IgD-negative memory B cell (primary cell): ENCODE measurements around the gene VLDLR. TPM values are rescaled to one million over a fixed set of nuclear protein-coding genes. Genes with fewer than 3 reads are reported as not detected.

Experiments used
- H3K27ac Mint-ChIP-seq, 3 donors: one replicate each; pipeline ENCODE4 v1.8.0; 2020 to 2022; ENCODE audit warnings: mild to moderate bottlenecking in 3 of 3, mixed read lengths in 3 of 3, moderate library complexity in 1 of 3
- H3K27me3 Mint-ChIP-seq: one replicate; pipeline ENCODE4 v1.8.0; 2021; ENCODE audit warnings: mixed read lengths
- H3K36me3 Mint-ChIP-seq: one replicate; pipeline ENCODE4 v1.8.0; 2020; ENCODE audit warnings: mild to moderate bottlenecking, mixed read lengths
- H3K4me1 Mint-ChIP-seq, 3 donors: one replicate each; pipeline ENCODE4 v1.8.0; 2020 to 2022; ENCODE audit warnings: mixed read lengths in 3 of 3, mild to moderate bottlenecking in 1 of 3
- H3K4me3 Mint-ChIP-seq, 4 donors: one replicate each; pipeline ENCODE4 v1.8.0; 2020 to 2022; ENCODE audit warnings: mild to moderate bottlenecking in 4 of 4, mixed read lengths in 4 of 4, moderate library complexity in 3 of 4
- H3K9me3 Mint-ChIP-seq, 3 donors: one replicate each; pipeline ENCODE4 v1.8.0; 2020 to 2021; ENCODE audit warnings: mixed read lengths in 3 of 3, mild to moderate bottlenecking in 1 of 3
- polyA plus RNA-seq: library from polyadenylated mRNA; unstranded; fragments of 300-500 nt; fragmentation: Illumina TruSeq; gene quantifications from one replicate; pipeline ENCODE4 v1.2.3, GENCODE V29; 2021

Gene VLDLR
- polyA plus RNA-seq, 1 donor from 2014 or later: not detected

GRCh38 chr9:2610985-2611384, 10.6 kb upstream of the VLDLR start:
- Mint-ChIP-seq H3K9me3 (peaks cover 0 to 2% (median 0%) of the 10 kb centered on the region in 3 donors), H3K4me1 (no peaks in the 10 kb centered on the region), H3K27me3 (peaks cover 10% of the 10 kb centered on the region), H3K36me3 (no peaks in the 10 kb centered on the region), H3K4me3 (no peak overlapping the region), H3K27ac (no peak overlapping the region)

GRCh38 chr9:2611961-2612360, 9.6 kb upstream of the VLDLR start:
- H3K27ac Mint-ChIP-seq: no peak overlapping the region
- peaks cover 10% of the 10 kb centered on the region for H3K27me3 Mint-ChIP-seq
- no peaks in the 10 kb centered on the region for H3K36me3 Mint-ChIP-seq
- peaks cover 0 to 2% (median 0%) of the 10 kb centered on the region in 3 donors for H3K9me3 Mint-ChIP-seq
- H3K4me1 Mint-ChIP-seq: no peaks in the 10 kb centered on the region
- H3K4me3 Mint-ChIP-seq: no peak overlapping the region

GRCh38 chr9:2613730-2614271, 7.8 kb upstream of the VLDLR start:
- peaks cover 12% of the 10 kb centered on the region for H3K27me3 Mint-ChIP-seq
- no peaks in the 10 kb centered on the region for H3K4me1 Mint-ChIP-seq
- H3K27ac Mint-ChIP-seq: peak overlapping the region in 1 of 3 donors; percentile 28
- H3K36me3 Mint-ChIP-seq: no peaks in the 10 kb centered on the region
- H3K9me3 Mint-ChIP-seq: peaks cover 2 to 5% (median 2%) of the 10 kb centered on the region in 3 donors
- H3K4me3 Mint-ChIP-seq: no peak overlapping the region

- H3K27me3 Mint-ChIP-seq: peaks cover 19% of the 10 kb centered on the region
Measured at GRCh38 chr9:2615497-2615896, 6.1 kb upstream of the VLDLR start.

GRCh38 chr9:2616692-2617377, 4.8 kb upstream of the VLDLR start:
- peaks cover 2 to 5% (median 2%) of the 10 kb centered on the region in 3 donors for H3K9me3 Mint-ChIP-seq
- H3K36me3 Mint-ChIP-seq: no peaks in the 10 kb centered on the region
- H3K4me1 Mint-ChIP-seq: peaks cover 0 to 7% (median 5%) of the 10 kb centered on the region in 3 donors
- no peak overlapping the region for H3K27ac Mint-ChIP-seq
- no peak overlapping the region for H3K4me3 Mint-ChIP-seq
- H3K27me3 Mint-ChIP-seq: peaks cover 27% of the 10 kb centered on the region

More at GRCh38 chr9:2615497-2615896, 6.1 kb upstream of the VLDLR start:
- no peaks in the 10 kb centered on the region for H3K36me3 Mint-ChIP-seq
- H3K4me3 Mint-ChIP-seq: no peak overlapping the region
- no peak overlapping the region for H3K27ac Mint-ChIP-seq
- no peaks in the 10 kb centered on the region for H3K4me1 Mint-ChIP-seq
- H3K9me3 Mint-ChIP-seq: peaks cover 2 to 5% (median 2%) of the 10 kb centered on the region in 3 donors

- no peaks in the 10 kb centered on the region for H3K36me3 Mint-ChIP-seq
- peaks cover 2 to 5% (median 2%) of the 10 kb centered on the region in 3 donors for H3K9me3 Mint-ChIP-seq
Measured at GRCh38 chr9:2618289-2618688, 3.3 kb upstream of the VLDLR start.

GRCh38 chr9:2620919-2621721, 467 bp upstream of the VLDLR start:
- peak overlapping the region; percentile 73 to 92 (median 82) for H3K4me3 Mint-ChIP-seq
- H3K36me3 Mint-ChIP-seq: no peaks in the 10 kb centered on the region
- H3K9me3 Mint-ChIP-seq: peaks cover 0 to 5% (median 2%) of the 10 kb centered on the region in 3 donors
- peaks cover 1 to 10% (median 7%) of the 10 kb centered on the region in 3 donors for H3K4me1 Mint-ChIP-seq
- H3K27me3 Mint-ChIP-seq: peaks cover 46% of the 10 kb centered on the region
- H3K27ac Mint-ChIP-seq: no peak overlapping the region

More at GRCh38 chr9:2618289-2618688, 3.3 kb upstream of the VLDLR start:
- Mint-ChIP-seq H3K4me1 (peaks cover 1 to 10% (median 7%) of the 10 kb centered on the region in 3 donors), H3K27me3 (peaks cover 29% of the 10 kb centered on the region), H3K27ac (no peak overlapping the region), H3K4me3 (no peak overlapping the region)

- H3K27me3 Mint-ChIP-seq: peaks cover 46% of the 10 kb centered on the region
- no peak overlapping the region for H3K27ac Mint-ChIP-seq
- H3K4me1 Mint-ChIP-seq: peaks cover 1 to 10% (median 7%) of the 10 kb centered on the region in 3 donors
Measured at GRCh38 chr9:2622461-2623287, 1.1 kb downstream of the VLDLR start.

GRCh38 chr9:2623288-2624050, 1.9 kb downstream of the VLDLR start:
- Mint-ChIP-seq H3K36me3 (no peaks in the 10 kb centered on the region), H3K27ac (no peak overlapping the region), H3K4me3 (peak overlapping the region; percentile 57 to 81 (median 72)), H3K4me1 (peaks cover 1 to 10% (median 7%) of the 10 kb centered on the region in 3 donors), H3K9me3 (peaks cover 0 to under 1% (median 0%) of the 10 kb centered on the region in 3 donors), H3K27me3 (peaks cover 46% of the 10 kb centered on the region)

More at GRCh38 chr9:2622461-2623287, 1.1 kb downstream of the VLDLR start:
- H3K9me3 Mint-ChIP-seq: peaks cover 0 to 5% (median 2%) of the 10 kb centered on the region in 3 donors
- peak overlapping the region in 3 of 4 donors; percentile 70 to 91 (median 90) for H3K4me3 Mint-ChIP-seq
- H3K36me3 Mint-ChIP-seq: no peaks in the 10 kb centered on the region

- peaks cover 1 to 10% (median 7%) of the 10 kb centered on the region in 3 donors for H3K4me1 Mint-ChIP-seq
- no peaks in the 10 kb centered on the region for H3K36me3 Mint-ChIP-seq
- no peaks in the 10 kb centered on the region for H3K9me3 Mint-ChIP-seq
- H3K27ac Mint-ChIP-seq: no peak overlapping the region
- H3K4me3 Mint-ChIP-seq: peak overlapping the region in 2 of 4 donors; percentile 57 to 76
- peaks cover 42% of the 10 kb centered on the region for H3K27me3 Mint-ChIP-seq
Measured at GRCh38 chr9:2624051-2624682, 2.6 kb downstream of the VLDLR start.

GRCh38 chr9:2625427-2625826, 3.8 kb downstream of the VLDLR start:
- peaks cover 1 to 10% (median 7%) of the 10 kb centered on the region in 3 donors for H3K4me1 Mint-ChIP-seq
- H3K4me3 Mint-ChIP-seq: no peak overlapping the region
- H3K27me3 Mint-ChIP-seq: peaks cover 36% of the 10 kb centered on the region
- H3K36me3 Mint-ChIP-seq: no peaks in the 10 kb centered on the region
- no peaks in the 10 kb centered on the region for H3K9me3 Mint-ChIP-seq
- no peak overlapping the region for H3K27ac Mint-ChIP-seq

GRCh38 chr9:2628919-2629318, 7.3 kb downstream of the VLDLR start:
- peaks cover 0 to 5% (median 3%) of the 10 kb centered on the region in 3 donors for H3K9me3 Mint-ChIP-seq
- H3K36me3 Mint-ChIP-seq: no peaks in the 10 kb centered on the region
- peaks cover 18% of the 10 kb centered on the region for H3K27me3 Mint-ChIP-seq
- no peak overlapping the region for H3K4me3 Mint-ChIP-seq
- no peak overlapping the region for H3K27ac Mint-ChIP-seq
- no peaks in the 10 kb centered on the region for H3K4me1 Mint-ChIP-seq

- H3K27me3 Mint-ChIP-seq: peaks cover 16% of the 10 kb centered on the region
- H3K27ac Mint-ChIP-seq: no peak overlapping the region
- peaks cover 0 to 5% (median 3%) of the 10 kb centered on the region in 3 donors for H3K9me3 Mint-ChIP-seq
- H3K36me3 Mint-ChIP-seq: no peaks in the 10 kb centered on the region
- H3K4me3 Mint-ChIP-seq: no peak overlapping the region
- no peaks in the 10 kb centered on the region for H3K4me1 Mint-ChIP-seq
Measured at GRCh38 chr9:2630158-2630557, 8.6 kb downstream of the VLDLR start.
